HG03095 (cell line): ENCODE data around the gene EGLN2.
"Not testable (repeated sequence)": the region's sequence is repeated elsewhere in the genome, so short reads cannot be mapped to it uniquely, and the experiment has no call there.

Experiments used
- ATAC-seq: cut with Tn5 transposase; IDR thresholded peaks from one replicate; pipeline ENCODE4 v1.9.1; 2021; ENCODE audit warnings: moderate library complexity; ENCODE audit not compliant: unreplicated experiment

EGLN2 gene

GRCh38 chr19:40842012-40842411, 43.0 kb downstream of the EGLN2 start:
- ATAC-seq, result not testable (repeated sequence)

- not testable (repeated sequence) for ATAC-seq
Measured at GRCh38 chr19:40842997-40843652, 44.1 kb downstream of the EGLN2 start.

- not testable (repeated sequence) for ATAC-seq
Measured at GRCh38 chr19:40843653-40844052, 44.7 kb downstream of the EGLN2 start.

GRCh38 chr19:40846722-40847121, 47.7 kb downstream of the EGLN2 start:
- ATAC-seq, result not testable (repeated sequence)

- ATAC-seq, result not testable (repeated sequence)
Measured at GRCh38 chr19:40850277-40850676, 51.3 kb downstream of the EGLN2 start, which contains the start of gene CYP2A6. Gene CYP2A6 (minus strand): TSS chr19:40850447. CDS start chr19:40850426, 21 bp downstream.

- ATAC-seq, result not testable (repeated sequence)
Measured at GRCh38 chr19:40852467-40853152, 53.6 kb downstream of the EGLN2 start.
